HepG2 (cell line): ENCODE data around the gene TAB2.

Experiments used
- HNRNPLL ChIP-seq: fragments of 200-400 bp; formaldehyde crosslinking; IDR thresholded peaks from 2 replicates; pipeline ENCODE4 v1.6.1; 2017; ENCODE audit warnings: mild to moderate bottlenecking, low read depth, low read length; ENCODE audit not compliant: poor library complexity, severe bottlenecking
- KDM4B ChIP-seq: sonication (generic); formaldehyde crosslinking; IDR thresholded peaks from 2 replicates; pipeline ENCODE4 v1.4.0; 2020; ENCODE audit warnings: missing genetic modification reagents
- MXD1 ChIP-seq: sonication (generic); formaldehyde crosslinking; IDR thresholded peaks from 2 replicates; pipeline ENCODE4 v1.4.0; 2020; ENCODE audit warnings: mild to moderate bottlenecking, missing genetic modification reagents
- POLR2A ChIP-seq, 2 experiments: IDR thresholded peaks; 2 replicates each; pipeline ENCODE4 v1.6.1; 2011; ENCODE audit warnings: low read depth in 2 of 2, low read length in 2 of 2, mild to moderate bottlenecking in 1 of 2, moderate library complexity in 1 of 2; ENCODE audit not compliant: insufficient read depth in 1 of 2
- SMC3 ChIP-seq: IDR thresholded peaks from 2 replicates; pipeline ENCODE4 v1.6.1; 2011; ENCODE audit warnings: low read length, improper control_type of control experiment
- TAF1 ChIP-seq: sonication (generic); formaldehyde crosslinking; IDR thresholded peaks from 2 replicates; pipeline ENCODE4 v1.4.0; 2020; ENCODE audit warnings: missing genetic modification reagents
- TAF15 ChIP-seq: fragments of 200-400 bp; formaldehyde crosslinking; IDR thresholded peaks from one replicate; pipeline ENCODE4 v1.6.1; 2018; ENCODE audit warnings: mild to moderate bottlenecking, low read depth, low read length; ENCODE audit not compliant: poor library complexity, severe bottlenecking
- TCF12 ChIP-seq, 2 experiments: fragments of 450-650 bp in 1 of 2; sonication (generic) in 1 of 2; formaldehyde crosslinking in 1 of 2; IDR thresholded peaks; 2 replicates each; pipeline versions ENCODE4 v1.6.1 to v1.8.0; 2017 to 2022; ENCODE audit warnings: antibody characterized with exemption in 1 of 2, mild to moderate bottlenecking in 1 of 2, missing genetic modification reagents in 1 of 2, moderate library complexity in 1 of 2
- XBP1 ChIP-seq: sonication (generic); formaldehyde crosslinking; IDR thresholded peaks from 2 replicates; pipeline ENCODE4 v1.5.0; 2020; ENCODE audit warnings: missing genetic modification reagents
- ZC3H4 ChIP-seq: sonication (generic); formaldehyde crosslinking; IDR thresholded peaks from 2 replicates; pipeline ENCODE4 v1.4.0; 2020; ENCODE audit warnings: missing genetic modification reagents, borderline replicate concordance
- ZFP91 ChIP-seq: sonication (generic); formaldehyde crosslinking; IDR thresholded peaks from 2 replicates; pipeline ENCODE4 v1.9.0; 2022; ENCODE audit warnings: missing genetic modification reagents, mild to moderate bottlenecking, borderline replicate concordance

- TF ChIP-seq HNRNPLL = no peak
- TF ChIP-seq TAF1 = no peak
- TF ChIP-seq TAF15 = no peak
- TF ChIP-seq ZC3H4 (CRISPR knock-in tag) = no peak
- TF ChIP-seq XBP1 (CRISPR knock-in tag) = no peak
- no peak for TF ChIP-seq TCF12 (IDR thresholded peaks at IDR 0.05)
- no peak for TF ChIP-seq TCF12 (CRISPR knock-in tag; IDR thresholded peaks at IDR 0.05)
- TF ChIP-seq MXD1 (CRISPR knock-in tag) = no peak
- no peak for TF ChIP-seq SMC3
- TF ChIP-seq ZFP91 (CRISPR knock-in tag) = no peak
- no peak for TF ChIP-seq KDM4B (CRISPR knock-in tag)
- TF ChIP-seq POLR2A (IDR thresholded peaks at IDR 0.05; ENCODE audit: insufficient read depth in 1 of 2, low read depth in 2 of 2, low read length in 2 of 2) = no peak
Observed at GRCh38 chr6:149435919-149436586, 118.5 kb downstream of the TAB2 start.
